Measurements from ENCODE around the gene IMP3.

IMP3 gene

DNA sequence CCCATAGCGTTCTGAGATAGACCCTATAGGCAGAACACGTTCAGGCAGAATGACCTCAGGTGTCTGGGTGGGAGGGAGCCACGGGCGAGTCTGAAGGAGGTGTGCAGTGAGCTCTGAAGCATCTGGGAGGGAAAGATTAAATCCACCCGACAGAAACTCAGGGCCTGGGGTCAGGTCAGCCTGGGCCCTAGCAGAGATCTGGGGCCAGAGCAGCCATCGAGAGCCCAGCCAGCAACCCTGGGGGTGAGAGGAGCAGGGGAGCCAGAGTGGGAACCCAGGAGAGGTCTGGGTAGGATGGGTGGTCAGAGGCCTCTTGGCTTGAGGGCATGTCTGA lies 29.8 kb upstream of the IMP3 start:
- H3K27ac ChIP-seq, result no peak overlapping the region
- H3K27me3 ChIP-seq (ENCODE audit: insufficient read depth, low read depth), result no peaks in the 10 kb centered on the region
- no peaks in the 10 kb centered on the region for H3K4me1 ChIP-seq (ENCODE audit: low read depth, poor library complexity, severe bottlenecking)
- TF ChIP-seq, protein P1, sequence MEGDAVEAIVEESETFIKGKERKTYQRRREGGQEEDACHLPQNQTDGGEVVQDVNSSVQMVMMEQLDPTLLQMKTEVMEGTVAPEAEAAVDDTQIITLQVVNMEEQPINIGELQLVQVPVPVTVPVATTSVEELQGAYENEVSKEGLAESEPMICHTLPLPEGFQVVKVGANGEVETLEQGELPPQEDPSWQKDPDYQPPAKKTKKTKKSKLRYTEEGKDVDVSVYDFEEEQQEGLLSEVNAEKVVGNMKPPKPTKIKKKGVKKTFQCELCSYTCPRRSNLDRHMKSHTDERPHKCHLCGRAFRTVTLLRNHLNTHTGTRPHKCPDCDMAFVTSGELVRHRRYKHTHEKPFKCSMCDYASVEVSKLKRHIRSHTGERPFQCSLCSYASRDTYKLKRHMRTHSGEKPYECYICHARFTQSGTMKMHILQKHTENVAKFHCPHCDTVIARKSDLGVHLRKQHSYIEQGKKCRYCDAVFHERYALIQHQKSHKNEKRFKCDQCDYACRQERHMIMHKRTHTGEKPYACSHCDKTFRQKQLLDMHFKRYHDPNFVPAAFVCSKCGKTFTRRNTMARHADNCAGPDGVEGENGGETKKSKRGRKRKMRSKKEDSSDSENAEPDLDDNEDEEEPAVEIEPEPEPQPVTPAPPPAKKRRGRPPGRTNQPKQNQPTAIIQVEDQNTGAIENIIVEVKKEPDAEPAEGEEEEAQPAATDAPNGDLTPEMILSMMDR (conservative IDR thresholded peaks at IDR 0.05; ENCODE audit: low read depth, low read length), result no peak
- H3K36me3 ChIP-seq (ENCODE audit: insufficient read depth), result no peaks in the 10 kb centered on the region
- no peaks in the 10 kb centered on the region for H3K79me2 ChIP-seq (ENCODE audit: insufficient read depth, low read depth)
- no peak overlapping the region for H3K9ac ChIP-seq
- no peak overlapping the region for H3K4me3 ChIP-seq (IDR thresholded peaks at IDR 0.05; ENCODE audit: insufficient read depth, low read depth, low read length)
- no peak overlapping the region for H2AFZ ChIP-seq (ENCODE audit: low read depth)
- no peaks in the 10 kb centered on the region for H4K20me1 ChIP-seq (ENCODE audit: insufficient read depth)
- no peak overlapping the region for H3K4me2 ChIP-seq

DNA sequence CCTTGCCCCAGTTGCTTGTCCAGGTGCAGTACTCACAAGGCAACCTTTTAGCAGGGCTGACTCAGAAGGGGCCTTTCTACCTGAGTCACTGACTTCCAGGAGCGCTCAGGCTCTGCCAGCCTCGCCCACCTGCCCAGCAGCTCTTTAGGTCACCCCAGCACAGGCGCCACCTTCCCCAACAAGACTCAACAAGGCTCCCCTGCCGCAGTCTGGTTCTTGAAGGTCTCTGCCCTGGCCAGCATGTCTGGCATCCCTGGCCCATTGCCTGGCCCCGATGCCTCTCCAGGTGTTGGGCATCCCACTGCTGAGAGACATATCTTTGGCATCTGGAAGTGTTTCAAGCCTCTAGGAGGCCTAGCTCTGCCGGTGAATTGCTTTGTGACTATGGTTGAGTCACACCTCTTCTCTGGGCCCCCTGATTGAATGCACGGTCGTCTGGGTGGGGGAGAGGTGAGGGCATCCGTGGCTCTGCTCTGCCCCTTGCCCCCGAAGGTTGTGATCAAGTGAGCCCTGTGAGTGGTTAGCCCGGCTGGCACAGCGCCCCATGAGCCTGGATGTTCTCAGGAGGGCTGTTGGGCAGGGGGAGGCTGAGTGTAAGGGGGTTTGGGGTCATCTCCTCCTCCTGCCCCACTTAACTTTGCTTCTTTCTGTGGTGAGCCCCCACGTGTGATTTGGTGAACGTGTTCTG lies 29.3 kb upstream of the IMP3 start:
- H4K20me1 ChIP-seq (ENCODE audit: insufficient read depth), result no peaks in the 10 kb centered on the region
- no peak overlapping the region for H3K27ac ChIP-seq
- H3K4me3 ChIP-seq (IDR thresholded peaks at IDR 0.05; ENCODE audit: insufficient read depth, low read depth, low read length), result no peak overlapping the region
- no peak overlapping the region for H2AFZ ChIP-seq (ENCODE audit: low read depth)
- no peaks in the 10 kb centered on the region for H3K79me2 ChIP-seq (ENCODE audit: insufficient read depth, low read depth)
- H3K27me3 ChIP-seq (ENCODE audit: insufficient read depth, low read depth), result no peaks in the 10 kb centered on the region
- no peaks in the 10 kb centered on the region for H3K36me3 ChIP-seq (ENCODE audit: insufficient read depth)
- no peaks in the 10 kb centered on the region for H3K4me1 ChIP-seq (ENCODE audit: low read depth, poor library complexity, severe bottlenecking)
- TF ChIP-seq, protein P1 (conservative IDR thresholded peaks at IDR 0.05; ENCODE audit: low read depth, low read length), result no peak
- H3K9ac ChIP-seq, result no peak overlapping the region
- H3K4me2 ChIP-seq, result no peak overlapping the region

DNA sequence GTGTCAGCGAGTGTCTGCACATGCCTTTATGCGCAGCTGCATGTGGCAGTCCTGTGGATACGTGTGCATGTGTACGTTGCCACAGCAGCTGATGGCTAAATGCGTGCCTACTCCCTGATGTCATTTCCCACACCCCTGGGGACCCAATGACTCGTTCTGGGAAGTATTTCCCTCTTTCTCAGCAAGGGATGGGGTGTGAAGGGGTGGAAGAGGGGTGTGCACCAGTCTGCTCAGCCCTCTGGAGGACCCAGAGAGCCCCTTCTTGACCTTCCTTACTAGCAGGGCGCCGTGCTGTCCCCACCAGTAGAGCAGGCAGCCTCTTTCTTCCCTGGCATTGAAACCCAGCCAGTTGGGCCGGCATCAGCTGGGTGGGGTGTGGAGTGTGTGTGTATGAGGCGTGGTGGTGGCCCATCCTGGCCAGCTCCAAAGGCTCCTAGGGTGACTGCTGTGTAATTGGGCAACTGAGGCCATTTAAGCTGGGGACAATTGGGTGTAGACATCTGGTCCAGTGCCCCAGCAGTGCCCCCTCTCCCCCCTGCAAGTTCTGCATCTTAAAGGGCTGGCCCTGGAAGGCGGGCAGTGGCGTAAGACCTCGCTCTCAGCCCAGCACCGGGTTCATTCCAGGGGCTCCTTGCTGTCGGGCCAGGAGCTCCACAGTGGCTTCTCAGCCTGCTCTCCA lies 26.9 kb upstream of the IMP3 start:
- no peak overlapping the region for H3K9ac ChIP-seq
- no peaks in the 10 kb centered on the region for H3K79me2 ChIP-seq (ENCODE audit: insufficient read depth, low read depth)
- TF ChIP-seq, protein P1 (conservative IDR thresholded peaks at IDR 0.05; ENCODE audit: low read depth, low read length), result no peak
- no peaks in the 10 kb centered on the region for H3K27me3 ChIP-seq (ENCODE audit: insufficient read depth, low read depth)
- H3K27ac ChIP-seq, result no peak overlapping the region
- H3K36me3 ChIP-seq (ENCODE audit: insufficient read depth), result no peaks in the 10 kb centered on the region
- no peaks in the 10 kb centered on the region for H3K4me1 ChIP-seq (ENCODE audit: low read depth, poor library complexity, severe bottlenecking)
- H2AFZ ChIP-seq (ENCODE audit: low read depth), result no peak overlapping the region
- H4K20me1 ChIP-seq (ENCODE audit: insufficient read depth), result no peaks in the 10 kb centered on the region
- H3K4me3 ChIP-seq (IDR thresholded peaks at IDR 0.05; ENCODE audit: insufficient read depth, low read depth, low read length), result no peak overlapping the region
- no peak overlapping the region for H3K4me2 ChIP-seq

GRCh38 chr15:75663931-75664421 lies 24.0 kb upstream of the IMP3 start:
- no peaks in the 10 kb centered on the region for H3K27me3 ChIP-seq (ENCODE audit: insufficient read depth, low read depth)
- no peak overlapping the region for H3K27ac ChIP-seq
- H3K9ac ChIP-seq, result no peak overlapping the region
- no peaks in the 10 kb centered on the region for H3K79me2 ChIP-seq (ENCODE audit: insufficient read depth, low read depth)
- no peaks in the 10 kb centered on the region for H3K4me1 ChIP-seq (ENCODE audit: low read depth, poor library complexity, severe bottlenecking)
- TF ChIP-seq, protein P1 (conservative IDR thresholded peaks at IDR 0.05; ENCODE audit: low read depth, low read length), result no peak
- no peak overlapping the region for H3K4me3 ChIP-seq (IDR thresholded peaks at IDR 0.05; ENCODE audit: insufficient read depth, low read depth, low read length)
- no peaks in the 10 kb centered on the region for H3K36me3 ChIP-seq (ENCODE audit: insufficient read depth)
- H2AFZ ChIP-seq (ENCODE audit: low read depth), result no peak overlapping the region
- no peak overlapping the region for H3K4me2 ChIP-seq
- no peaks in the 10 kb centered on the region for H4K20me1 ChIP-seq (ENCODE audit: insufficient read depth)

Measured in KMS-11 (cell line).